Duodenal mucosa (tissue), 2 donors: ENCODE data around the gene SYK.

Experiments used
- H3K27ac ChIP-seq: one replicate; pipeline ENCODE4 v1.7.0; 2013; ENCODE audit warnings: low read depth, low read length
- H3K27me3 ChIP-seq, 2 donors: one replicate each; pipeline ENCODE4 v1.7.0; 2013; ENCODE audit warnings: low read length in 2 of 2, control low read depth in 1 of 2; ENCODE audit not compliant: insufficient read depth in 2 of 2, control insufficient read depth in 1 of 2
- H3K36me3 ChIP-seq, 2 donors: one replicate each; pipeline ENCODE4 v1.7.0; 2013; ENCODE audit warnings: low read length in 2 of 2, control low read depth in 1 of 2; ENCODE audit not compliant: insufficient read depth in 2 of 2, control insufficient read depth in 1 of 2
- H3K4me1 ChIP-seq, 2 donors: one replicate each; pipeline ENCODE4 v1.7.0; 2013; ENCODE audit warnings: low read length in 2 of 2, control low read depth in 1 of 2; ENCODE audit not compliant: insufficient read depth in 2 of 2, control insufficient read depth in 1 of 2
- H3K4me3 ChIP-seq, 2 donors: one replicate each; pipeline ENCODE4 v1.7.0; 2013; ENCODE audit warnings: low read length in 2 of 2, low read depth in 1 of 2
- H3K9ac ChIP-seq, 2 donors: one replicate each; pipeline ENCODE4 v1.7.0; 2013; ENCODE audit warnings: low read length in 2 of 2, low read depth in 1 of 2
- H3K9me3 ChIP-seq, 2 donors: one replicate each; pipeline ENCODE4 v1.7.0; 2013; ENCODE audit warnings: low read length in 2 of 2, control low read depth in 1 of 2; ENCODE audit not compliant: control insufficient read depth in 1 of 2

Gene SYK

DNA sequence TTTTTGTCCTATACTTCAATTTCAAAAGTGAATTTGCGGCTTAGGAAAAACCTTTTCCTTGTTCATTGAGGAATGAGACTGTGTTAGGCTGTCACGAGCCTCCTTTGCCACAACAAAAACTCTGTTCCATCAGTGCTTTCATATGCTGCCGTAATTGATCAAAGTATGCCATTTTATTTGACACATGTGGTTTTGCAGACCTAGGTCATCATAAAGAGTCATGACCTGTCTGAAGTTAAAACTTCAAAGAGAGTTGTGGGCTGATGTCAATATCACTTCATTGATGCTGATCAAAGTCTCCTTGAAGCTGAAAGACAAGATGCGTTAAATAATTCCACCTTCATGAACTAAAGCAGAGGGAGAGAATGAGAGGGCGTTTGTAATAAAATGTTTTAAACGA, 55.5 kb downstream of the SYK start:
- no peaks in the 10 kb centered on the region for H3K9me3 ChIP-seq
- H3K9ac ChIP-seq: no peak overlapping the region
- peaks cover 0 to 2% of the 10 kb centered on the region in 2 donors for H3K4me1 ChIP-seq
- no peaks in the 10 kb centered on the region for H3K27me3 ChIP-seq
- H3K36me3 ChIP-seq: peaks cover 11 to 51% of the 10 kb centered on the region in 2 donors
- no peak overlapping the region for H3K4me3 ChIP-seq
- H3K27ac ChIP-seq: no peak overlapping the region

DNA sequence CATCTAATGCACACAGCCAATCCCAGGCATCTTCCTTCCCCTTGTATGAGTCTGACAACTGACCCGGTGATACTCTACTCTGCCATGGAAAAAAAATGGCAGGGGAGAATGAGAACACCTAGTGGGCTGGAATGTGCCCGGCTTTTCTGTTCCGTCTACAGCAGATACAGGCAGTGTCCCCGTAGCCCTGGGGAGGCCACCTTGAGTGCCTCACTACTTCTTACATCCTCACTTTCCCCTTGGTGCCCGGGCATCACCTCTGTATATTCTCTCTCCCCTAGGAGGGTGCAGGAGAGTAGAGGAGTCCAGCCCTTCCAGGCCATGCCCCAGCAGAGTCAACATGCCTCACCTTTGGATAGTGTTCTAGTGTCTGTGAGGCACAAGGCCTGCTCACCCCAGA, 56.2 kb downstream of the SYK start:
- peaks cover 8 to 51% of the 10 kb centered on the region in 2 donors for H3K36me3 ChIP-seq
- H3K9me3 ChIP-seq: no peaks in the 10 kb centered on the region
- H3K9ac ChIP-seq: no peak overlapping the region
- peaks cover 0 to 2% of the 10 kb centered on the region in 2 donors for H3K4me1 ChIP-seq
- H3K4me3 ChIP-seq: no peak overlapping the region
- no peak overlapping the region for H3K27ac ChIP-seq
- H3K27me3 ChIP-seq: no peaks in the 10 kb centered on the region

DNA sequence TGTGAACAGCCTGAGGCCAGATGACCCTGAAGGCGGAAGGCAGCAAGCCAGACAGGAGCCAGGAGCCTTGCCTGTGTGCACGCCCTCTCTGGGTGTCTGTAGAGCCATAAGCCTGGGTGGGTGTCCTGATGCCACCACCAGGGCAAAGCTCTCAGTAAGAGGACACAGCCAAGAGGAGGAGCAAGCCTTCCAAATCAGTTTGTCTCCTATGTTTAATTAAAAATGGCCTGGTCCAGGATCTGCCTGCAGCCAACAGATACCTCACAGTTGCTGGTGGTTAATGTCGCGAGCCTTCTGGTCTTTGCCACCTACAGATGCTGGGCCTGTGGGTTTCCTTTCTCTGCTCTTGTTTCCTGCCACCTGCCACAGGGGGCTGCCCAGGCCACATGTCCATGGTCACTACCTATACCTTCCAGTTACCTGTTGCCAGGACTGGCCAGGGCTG, 56.9 kb downstream of the SYK start:
- peaks cover 10 to 54% of the 10 kb centered on the region in 2 donors for H3K36me3 ChIP-seq
- no peak overlapping the region for H3K4me3 ChIP-seq
- peaks cover 0 to 2% of the 10 kb centered on the region in 2 donors for H3K4me1 ChIP-seq
- no peak overlapping the region for H3K27ac ChIP-seq
- no peaks in the 10 kb centered on the region for H3K9me3 ChIP-seq
- H3K9ac ChIP-seq: no peak overlapping the region
- no peaks in the 10 kb centered on the region for H3K27me3 ChIP-seq

DNA sequence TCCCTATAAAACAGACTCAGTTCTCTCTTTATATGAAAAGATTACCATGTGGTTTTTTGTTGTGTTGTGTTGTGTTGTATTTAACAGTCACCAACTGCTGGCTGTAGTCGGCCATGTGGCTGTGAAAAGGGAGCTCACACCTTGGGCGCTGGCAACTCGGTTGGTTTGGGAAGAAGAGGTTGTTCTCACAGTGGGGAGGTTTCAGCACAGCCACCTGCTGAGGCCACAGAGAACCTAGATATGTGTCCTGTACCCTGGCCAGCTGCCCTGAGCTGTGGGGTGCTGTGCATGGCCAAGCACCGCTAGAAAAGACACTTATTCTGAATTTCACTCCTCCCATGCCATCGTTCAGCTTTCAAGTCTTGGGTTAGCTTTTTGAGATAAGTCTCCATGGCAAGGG, 58.8 kb downstream of the SYK start:
- H3K36me3 ChIP-seq: peaks cover 18 to 67% of the 10 kb centered on the region in 2 donors
- H3K27me3 ChIP-seq: no peaks in the 10 kb centered on the region
- H3K4me1 ChIP-seq: peaks cover 0 to 2% of the 10 kb centered on the region in 2 donors
- no peak overlapping the region for H3K9ac ChIP-seq
- H3K27ac ChIP-seq: no peak overlapping the region
- H3K9me3 ChIP-seq: no peaks in the 10 kb centered on the region
- H3K4me3 ChIP-seq: no peak overlapping the region

DNA sequence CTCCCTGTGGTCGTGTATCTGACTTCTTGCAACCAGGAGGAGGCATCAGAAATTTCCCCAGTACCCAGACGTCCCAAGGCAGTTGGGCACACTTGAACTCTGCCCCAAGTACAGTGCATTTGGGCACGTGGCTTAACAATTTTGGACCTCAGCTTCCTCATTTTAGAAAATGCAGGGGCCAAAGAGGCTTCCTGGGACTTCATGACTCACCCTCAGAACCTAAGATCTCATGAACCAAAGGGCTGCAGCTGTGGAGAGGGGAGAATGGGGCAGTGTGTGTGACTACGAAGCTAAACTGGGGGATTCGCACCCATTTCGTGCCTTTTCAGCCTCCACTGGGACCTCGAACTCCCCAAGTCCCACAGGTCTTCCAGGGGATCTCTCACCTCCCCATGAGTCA, 59.2 kb downstream of the SYK start:
- Histone ChIP-seq H3K9me3 (no peaks in the 10 kb centered on the region), H3K4me1 (peaks cover 0 to 2% of the 10 kb centered on the region in 2 donors), H3K27me3 (no peaks in the 10 kb centered on the region), H3K27ac (no peak overlapping the region), H3K4me3 (no peak overlapping the region), H3K9ac (no peak overlapping the region), H3K36me3 (peaks cover 18 to 70% of the 10 kb centered on the region in 2 donors)

DNA sequence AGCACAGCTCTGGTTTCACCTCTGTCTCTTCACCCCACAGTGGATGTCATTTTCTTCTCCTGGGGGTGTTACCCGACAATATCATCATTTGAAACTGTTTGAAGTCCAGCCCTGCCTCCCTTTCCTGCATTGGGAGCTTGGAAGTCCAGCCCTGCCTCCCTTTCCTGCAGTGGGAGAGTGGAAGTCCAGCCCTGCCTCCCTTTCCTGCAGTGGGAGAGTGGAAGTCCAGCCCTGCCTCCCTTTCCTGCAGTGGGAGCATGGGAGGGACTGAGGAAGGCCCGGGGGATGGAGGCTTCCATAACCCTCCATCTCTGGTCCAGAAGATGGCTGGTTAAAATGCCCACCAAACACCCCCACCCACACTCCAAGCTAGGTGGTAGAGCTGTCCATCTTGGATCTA, 59.8 kb downstream of the SYK start:
- Histone ChIP-seq H3K27me3 (no peaks in the 10 kb centered on the region), H3K4me1 (peaks cover 0 to 2% of the 10 kb centered on the region in 2 donors), H3K9ac (no peak overlapping the region), H3K36me3 (peaks cover 18 to 75% of the 10 kb centered on the region in 2 donors), H3K27ac (no peak overlapping the region), H3K9me3 (no peaks in the 10 kb centered on the region), H3K4me3 (no peak overlapping the region)

DNA sequence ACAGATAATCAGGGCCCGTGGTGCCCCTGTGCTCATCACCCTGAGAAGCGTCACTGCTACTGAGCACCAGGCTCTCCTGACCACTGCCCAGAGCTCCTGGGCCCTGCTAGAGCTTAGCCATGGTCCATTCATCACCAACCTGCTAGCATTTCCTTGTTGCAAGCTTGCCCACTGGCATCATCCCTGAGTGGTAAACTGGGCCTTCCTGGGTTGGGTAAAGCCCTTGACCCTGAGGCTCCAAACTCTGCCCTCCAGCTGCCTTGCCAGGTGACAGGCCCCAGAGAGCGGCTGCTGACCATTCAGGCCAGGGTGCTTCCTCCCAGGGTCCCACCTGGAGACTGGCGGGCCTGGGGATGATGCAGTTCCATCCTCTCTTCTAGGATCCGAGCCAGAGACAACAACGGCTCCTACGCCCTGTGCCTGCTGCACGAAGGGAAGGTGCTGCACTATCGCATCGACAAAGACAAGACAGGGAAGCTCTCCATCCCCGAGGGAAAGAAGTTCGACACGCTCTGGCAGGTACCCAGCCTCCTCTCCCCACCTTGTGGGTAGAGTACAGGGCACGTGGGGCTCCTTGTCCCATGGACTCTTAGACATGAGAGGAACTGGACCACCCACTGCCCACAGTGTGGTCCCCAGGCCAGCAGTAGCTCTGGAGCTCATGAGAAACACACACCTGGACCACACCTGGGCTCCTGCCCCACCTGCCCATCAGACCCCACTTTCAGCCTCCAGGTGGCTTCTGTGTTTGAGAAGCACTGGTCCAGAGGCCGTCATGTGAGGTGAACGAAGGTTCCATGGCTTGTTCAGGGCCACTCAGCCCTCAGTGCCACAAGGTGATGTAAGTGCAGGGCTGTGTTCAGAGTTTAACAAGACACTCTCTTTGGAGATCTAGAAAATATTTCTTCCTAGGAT, 60.5 kb downstream of the SYK start:
- no peak overlapping the region for H3K4me3 ChIP-seq
- no peak overlapping the region for H3K9ac ChIP-seq
- no peaks in the 10 kb centered on the region for H3K27me3 ChIP-seq
- H3K27ac ChIP-seq: no peak overlapping the region
- no peaks in the 10 kb centered on the region for H3K9me3 ChIP-seq
- H3K4me1 ChIP-seq: peaks cover 0 to 2% of the 10 kb centered on the region in 2 donors
- peaks cover 18 to 77% of the 10 kb centered on the region in 2 donors for H3K36me3 ChIP-seq

DNA sequence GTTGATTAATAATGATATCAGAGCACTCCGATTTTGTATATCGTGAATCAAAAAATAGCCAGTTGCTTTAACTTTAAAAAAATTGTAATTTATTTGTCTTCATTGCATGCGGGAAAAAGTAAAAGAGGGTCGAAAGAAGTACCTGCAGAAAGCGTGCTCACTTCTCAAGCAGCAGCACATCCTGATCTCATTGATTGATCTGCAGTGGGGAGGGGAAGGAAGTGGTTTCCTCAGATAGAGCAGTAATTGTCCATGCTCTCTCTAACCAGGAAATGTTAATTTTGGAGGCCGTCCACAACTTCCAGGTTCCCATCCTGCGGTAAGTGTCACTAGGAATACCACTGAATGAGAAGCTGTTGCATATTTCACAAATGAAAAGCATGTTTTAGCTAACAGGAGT, 63.2 kb downstream of the SYK start:
- H3K9me3 ChIP-seq: no peaks in the 10 kb centered on the region
- no peak overlapping the region for H3K4me3 ChIP-seq
- H3K36me3 ChIP-seq: peaks cover 22 to 69% of the 10 kb centered on the region in 2 donors
- no peak overlapping the region for H3K9ac ChIP-seq
- no peaks in the 10 kb centered on the region for H3K27me3 ChIP-seq
- H3K27ac ChIP-seq: no peak overlapping the region
- peaks cover 0 to 2% of the 10 kb centered on the region in 2 donors for H3K4me1 ChIP-seq

DNA sequence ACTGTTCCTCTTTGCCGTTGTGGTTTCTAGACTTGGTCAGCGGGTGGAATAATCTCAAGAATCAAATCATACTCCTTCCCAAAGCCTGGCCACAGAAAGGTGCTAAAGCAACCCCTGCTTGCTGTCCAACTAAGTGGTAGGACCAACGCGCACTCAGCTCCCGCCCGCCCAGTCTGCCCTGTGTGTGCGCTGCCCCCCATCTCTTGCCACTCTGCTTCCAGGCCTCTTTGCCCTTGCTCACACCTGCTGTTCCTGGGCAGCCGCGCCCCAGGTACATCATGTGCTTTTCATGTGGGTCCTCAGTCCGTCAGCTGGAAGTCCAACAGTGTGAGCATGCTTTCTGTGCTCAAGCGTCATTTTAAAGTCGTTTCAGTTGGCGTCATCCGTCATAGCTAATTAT, 65.5 kb downstream of the SYK start:
- Histone ChIP-seq H3K27ac (no peak overlapping the region), H3K4me3 (no peak overlapping the region), H3K27me3 (no peaks in the 10 kb centered on the region), H3K9ac (no peak overlapping the region), H3K9me3 (no peaks in the 10 kb centered on the region), H3K4me1 (peaks cover 0 to 4% of the 10 kb centered on the region in 2 donors), H3K36me3 (peaks cover 22 to 51% of the 10 kb centered on the region in 2 donors)

DNA sequence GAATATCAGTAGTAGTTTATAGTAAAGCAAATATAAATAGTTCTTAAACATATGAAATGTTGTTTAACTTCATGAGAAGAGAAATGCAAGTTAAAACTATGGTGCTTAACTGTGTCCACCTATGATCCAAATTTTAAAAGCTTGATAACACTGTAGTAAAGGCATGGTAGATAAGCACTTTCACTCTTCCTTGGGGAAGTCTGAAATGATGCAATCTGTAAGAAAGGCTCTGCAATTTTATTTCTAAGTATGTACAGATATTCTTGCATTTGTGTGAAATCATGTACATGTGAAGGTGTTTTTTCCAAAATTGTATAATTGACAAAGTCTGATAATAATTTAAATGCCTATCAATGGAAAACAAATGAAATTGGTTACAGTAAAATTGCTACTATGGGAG, 66.9 kb downstream of the SYK start:
- peaks cover 12 to 42% of the 10 kb centered on the region in 2 donors for H3K36me3 ChIP-seq
- H3K4me3 ChIP-seq: no peak overlapping the region
- H3K4me1 ChIP-seq: peaks cover 0 to 4% of the 10 kb centered on the region in 2 donors
- no peak overlapping the region for H3K9ac ChIP-seq
- no peaks in the 10 kb centered on the region for H3K27me3 ChIP-seq
- no peak overlapping the region for H3K27ac ChIP-seq
- H3K9me3 ChIP-seq: no peaks in the 10 kb centered on the region
